ENCODE results near the gene BTN3A1.
"Not testable (repeated sequence)": the region's sequence is repeated elsewhere in the genome, so short reads cannot be mapped to it uniquely, and the experiment has no call there.

Gene BTN3A1

GRCh38 chr6:26459023-26459810, 57.1 kb downstream of the BTN3A1 start:
- Histone ChIP-seq H3K4me2 (ENCODE audit: low read length) (peak overlapping the region; percentile 88), H3K9me3 (ENCODE audit: control insufficient read depth, insufficient read depth, low read length) (no peaks in the 10 kb centered on the region), H3K4me3 (ENCODE audit: low read length) (peak overlapping the region; percentile 59), H3K36me3 (ENCODE audit: control insufficient read depth, low read length) (peaks cover 49% of the 10 kb centered on the region), H3K79me2 (ENCODE audit: control insufficient read depth, low read length) (peaks cover 43% of the 10 kb centered on the region), H3K27ac (ENCODE audit: low read depth, low read length) (no peak overlapping the region), H3K4me1 (ENCODE audit: control insufficient read depth, low read length) (peaks cover 25% of the 10 kb centered on the region), H3K9me2 (replicated peaks; ENCODE audit: control insufficient read depth, low read length) (no peaks in the 10 kb centered on the region), H3K27me3 (ENCODE audit: control insufficient read depth, low read length) (no peaks in the 10 kb centered on the region), H4K20me1 (ENCODE audit: control insufficient read depth, insufficient read depth, low read depth, low read length) (no peaks in the 10 kb centered on the region), H3F3A (ENCODE audit: control insufficient read depth, insufficient read depth) (no peaks in the 10 kb centered on the region)
- TF ChIP-seq EZH2phosphoT487 (IDR thresholded peaks at IDR 0.05; ENCODE audit: borderline replicate concordance, low read length) (no peak), CTCF (IDR thresholded peaks at IDR 0.05; ENCODE audit: low read depth, low read length, poor library complexity, severe bottlenecking) (no peak)

GRCh38 chr6:26461353-26461752, 59.3 kb downstream of the BTN3A1 start:
- H3K27me3 ChIP-seq (ENCODE audit: control insufficient read depth, low read length); H3F3A ChIP-seq (ENCODE audit: control insufficient read depth, insufficient read depth); H3K27ac ChIP-seq (ENCODE audit: low read depth, low read length); H4K20me1 ChIP-seq (ENCODE audit: control insufficient read depth, insufficient read depth, low read depth, low read length); H3K9me2 ChIP-seq (replicated peaks; ENCODE audit: control insufficient read depth, low read length); H3K9me3 ChIP-seq (ENCODE audit: control insufficient read depth, insufficient read depth, low read length); H3K4me3 ChIP-seq (ENCODE audit: low read length): not testable (repeated sequence)
- peak overlapping the region; percentile 88; the same call in 1 of the 2 replicates for H3K4me2 ChIP-seq (ENCODE audit: low read length)
- H3K4me1 ChIP-seq (ENCODE audit: control insufficient read depth, low read length), result peaks cover 25% of the 10 kb centered on the region
- H3K36me3 ChIP-seq (ENCODE audit: control insufficient read depth, low read length), result peaks cover 70% of the 10 kb centered on the region
- H3K79me2 ChIP-seq (ENCODE audit: control insufficient read depth, low read length), result peaks cover 43% of the 10 kb centered on the region

GRCh38 chr6:26464014-26464413, 61.9 kb downstream of the BTN3A1 start:
- Histone ChIP-seq H3K79me2 (ENCODE audit: control insufficient read depth, low read length) (peaks cover 31% of the 10 kb centered on the region), H3K4me1 (ENCODE audit: control insufficient read depth, low read length) (peaks cover 24% of the 10 kb centered on the region), H3K27ac (ENCODE audit: low read depth, low read length) (no peak overlapping the region), H3K9me2 (replicated peaks; ENCODE audit: control insufficient read depth, low read length) (no peaks in the 10 kb centered on the region), H3F3A (ENCODE audit: control insufficient read depth, insufficient read depth) (no peaks in the 10 kb centered on the region), H3K9me3 (ENCODE audit: control insufficient read depth, insufficient read depth, low read length) (no peaks in the 10 kb centered on the region), H3K27me3 (ENCODE audit: control insufficient read depth, low read length) (no peaks in the 10 kb centered on the region), H3K4me3 (ENCODE audit: low read length) (no peak overlapping the region), H3K4me2 (ENCODE audit: low read length) (no peak overlapping the region), H4K20me1 (ENCODE audit: control insufficient read depth, insufficient read depth, low read depth, low read length) (no peaks in the 10 kb centered on the region), H3K36me3 (ENCODE audit: control insufficient read depth, low read length) (peaks cover 95% of the 10 kb centered on the region)
- no peak for TF ChIP-seq CTCF (IDR thresholded peaks at IDR 0.05; ENCODE audit: low read depth, low read length, poor library complexity, severe bottlenecking)
- no peak for TF ChIP-seq EZH2phosphoT487 (IDR thresholded peaks at IDR 0.05; ENCODE audit: borderline replicate concordance, low read length)

- no peaks in the 10 kb centered on the region for H4K20me1 ChIP-seq (ENCODE audit: control insufficient read depth, insufficient read depth, low read depth, low read length)
- no peak overlapping the region for H3K4me3 ChIP-seq (ENCODE audit: low read length)
- H3K4me1 ChIP-seq (ENCODE audit: control insufficient read depth, low read length), result peaks cover 18% of the 10 kb centered on the region
- no peak overlapping the region for H3K27ac ChIP-seq (ENCODE audit: low read depth, low read length)
- H3F3A ChIP-seq (ENCODE audit: control insufficient read depth, insufficient read depth), result no peaks in the 10 kb centered on the region
- H3K79me2 ChIP-seq (ENCODE audit: control insufficient read depth, low read length), result peaks cover 25% of the 10 kb centered on the region
- TF ChIP-seq CTCF (IDR thresholded peaks at IDR 0.05; ENCODE audit: low read depth, low read length, poor library complexity, severe bottlenecking) (no peak), EZH2phosphoT487 (IDR thresholded peaks at IDR 0.05; ENCODE audit: borderline replicate concordance, low read length) (no peak)
- H3K9me2 ChIP-seq (replicated peaks; ENCODE audit: control insufficient read depth, low read length), result no peaks in the 10 kb centered on the region
- H3K4me2 ChIP-seq (ENCODE audit: low read length), result no peak overlapping the region
- H3K27me3 ChIP-seq (ENCODE audit: control insufficient read depth, low read length), result no peaks in the 10 kb centered on the region
- H3K9me3 ChIP-seq (ENCODE audit: control insufficient read depth, insufficient read depth, low read length), result no peaks in the 10 kb centered on the region
- H3K36me3 ChIP-seq (ENCODE audit: control insufficient read depth, low read length), result peaks cover 93% of the 10 kb centered on the region
These were observed 62.5 kb downstream of the BTN3A1 start for GRCh38 chr6:26464416-26465131.

All from DOHH2 (cell line).